ENCODE results near the gene BCL2.
A peak's percentile ranks its signal among the peaks of the same experiment; 100 is the strongest.

Gene BCL2

DNA sequence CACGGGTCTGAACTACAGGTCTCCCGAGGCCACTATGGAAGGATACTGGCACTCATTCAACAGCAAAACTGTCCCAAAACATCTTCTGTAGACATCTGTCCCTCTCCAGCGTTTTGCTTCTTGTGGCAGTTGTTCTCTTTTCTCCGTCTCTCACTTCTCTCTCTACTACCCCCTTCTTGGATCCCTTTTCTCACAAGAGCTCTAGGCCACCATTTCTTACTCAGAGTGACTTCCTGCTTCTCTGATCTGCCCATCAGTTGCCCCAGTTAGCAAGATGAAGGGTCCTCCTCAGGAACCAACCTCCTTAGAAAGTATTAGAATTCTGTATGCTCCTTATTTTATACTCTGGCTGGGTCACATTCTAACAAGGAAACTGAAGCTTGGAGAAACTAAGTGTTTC is 32.6 kb downstream of the BCL2 start:
- no peak for DNase-seq (ENCODE audit: low spot score)

- DNase-seq (ENCODE audit: low spot score) = no peak
Measured at GRCh38 chr18:63284827-63285733, 34.5 kb downstream of the BCL2 start.

DNA sequence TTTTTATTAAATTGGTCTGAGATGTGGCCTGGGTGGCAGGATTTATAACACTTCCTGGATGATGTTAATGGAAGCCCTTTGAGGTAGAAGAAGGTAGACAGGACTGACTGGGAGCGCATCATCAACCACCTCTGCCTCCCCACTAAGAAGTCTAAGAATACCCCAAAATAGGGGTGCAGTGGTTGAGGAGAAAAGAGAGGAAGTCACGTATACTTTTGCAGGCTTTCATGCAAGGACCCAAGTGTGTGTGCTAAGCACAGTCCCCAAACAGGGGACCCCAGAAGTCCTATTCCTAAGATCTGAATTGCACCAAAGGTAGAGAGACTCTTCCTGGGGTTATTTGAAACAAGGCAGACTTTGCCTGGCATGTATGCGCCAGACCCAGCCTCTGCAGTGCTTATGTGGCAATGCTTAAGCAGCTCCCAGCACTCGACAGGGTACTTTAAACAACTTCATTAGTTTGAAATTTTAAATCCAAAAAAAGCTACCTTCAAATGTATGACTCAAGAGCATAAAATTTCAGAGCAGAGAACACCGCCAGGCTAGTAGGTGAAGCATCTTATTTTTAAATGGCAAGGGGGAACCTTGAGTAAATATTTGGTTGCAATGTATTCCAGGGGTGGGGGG is 35.3 kb downstream of the BCL2 start:
- DNase-seq (ENCODE audit: low spot score) = no peak

GRCh38 chr18:63283305-63284094 is 36.1 kb downstream of the BCL2 start:
- DNase-seq (ENCODE audit: low spot score) = no peak

- DNase-seq (ENCODE audit: low spot score) = no peak
Measured at GRCh38 chr18:63282793-63283192, 36.8 kb downstream of the BCL2 start.

- DNase-seq (ENCODE audit: low spot score) = no peak
Measured at GRCh38 chr18:63273222-63273927, 46.2 kb downstream of the BCL2 start.

DNA sequence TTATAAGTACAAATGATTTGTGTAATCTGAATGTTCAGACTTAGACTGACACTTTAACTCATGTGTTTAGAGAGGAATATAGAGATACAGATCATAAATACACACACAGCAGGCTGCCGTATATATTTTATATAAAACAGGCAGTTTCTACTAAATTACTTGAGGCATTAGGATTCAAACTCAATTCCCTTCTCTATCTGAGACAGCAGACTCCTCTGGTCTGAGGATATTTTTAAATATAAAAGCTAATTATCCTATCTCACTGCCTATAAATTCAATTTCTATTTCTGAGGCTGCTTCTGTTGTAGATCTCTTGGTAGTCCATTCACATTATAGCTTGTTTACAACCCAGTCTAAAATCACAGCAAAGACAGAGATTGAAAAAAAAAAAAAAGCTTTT is 46.9 kb downstream of the BCL2 start:
- no peak for DNase-seq (ENCODE audit: low spot score)

DNA sequence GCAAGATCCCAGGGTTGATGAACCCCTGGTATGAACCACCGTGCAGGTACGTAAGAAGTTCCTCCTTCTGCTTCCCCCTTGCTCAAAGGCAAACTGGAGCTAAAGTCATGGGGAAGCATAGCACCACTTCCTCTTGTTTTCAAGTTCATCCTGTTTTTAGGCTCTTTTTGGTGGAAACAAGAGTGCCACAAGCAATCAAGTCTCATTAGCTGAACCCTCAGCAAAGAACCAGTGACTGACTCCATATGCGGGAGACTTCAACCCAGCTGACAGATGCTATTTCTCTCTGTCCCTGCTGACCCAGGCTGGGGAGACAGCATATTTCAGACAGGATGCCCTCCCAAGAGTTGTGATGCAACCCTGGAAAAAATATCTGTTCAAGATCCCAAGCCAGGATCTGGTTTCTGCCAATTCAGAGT is 47.7 kb downstream of the BCL2 start:
- DNase-seq (ENCODE audit: low spot score) = no peak

DNA sequence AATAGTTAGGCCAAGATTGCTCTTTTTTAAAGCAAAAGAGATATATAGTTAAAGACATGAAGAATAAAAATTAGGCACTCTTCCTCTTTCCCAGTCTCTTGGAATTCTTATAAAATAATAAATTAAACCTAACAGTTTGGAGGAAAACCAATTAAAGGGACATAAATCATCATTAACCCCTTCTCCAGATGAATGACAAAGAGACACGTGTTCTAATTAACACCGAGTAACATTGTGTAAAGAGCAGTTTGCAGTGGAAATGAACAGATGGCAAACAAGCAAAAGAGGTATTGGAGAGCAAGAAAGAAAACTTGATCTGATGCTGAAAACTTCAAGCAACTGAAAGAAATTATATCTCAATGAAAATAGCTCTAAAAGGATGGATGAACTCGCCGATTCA is 48.4 kb downstream of the BCL2 start:
- DNase-seq (ENCODE audit: low spot score) = no peak

DNA sequence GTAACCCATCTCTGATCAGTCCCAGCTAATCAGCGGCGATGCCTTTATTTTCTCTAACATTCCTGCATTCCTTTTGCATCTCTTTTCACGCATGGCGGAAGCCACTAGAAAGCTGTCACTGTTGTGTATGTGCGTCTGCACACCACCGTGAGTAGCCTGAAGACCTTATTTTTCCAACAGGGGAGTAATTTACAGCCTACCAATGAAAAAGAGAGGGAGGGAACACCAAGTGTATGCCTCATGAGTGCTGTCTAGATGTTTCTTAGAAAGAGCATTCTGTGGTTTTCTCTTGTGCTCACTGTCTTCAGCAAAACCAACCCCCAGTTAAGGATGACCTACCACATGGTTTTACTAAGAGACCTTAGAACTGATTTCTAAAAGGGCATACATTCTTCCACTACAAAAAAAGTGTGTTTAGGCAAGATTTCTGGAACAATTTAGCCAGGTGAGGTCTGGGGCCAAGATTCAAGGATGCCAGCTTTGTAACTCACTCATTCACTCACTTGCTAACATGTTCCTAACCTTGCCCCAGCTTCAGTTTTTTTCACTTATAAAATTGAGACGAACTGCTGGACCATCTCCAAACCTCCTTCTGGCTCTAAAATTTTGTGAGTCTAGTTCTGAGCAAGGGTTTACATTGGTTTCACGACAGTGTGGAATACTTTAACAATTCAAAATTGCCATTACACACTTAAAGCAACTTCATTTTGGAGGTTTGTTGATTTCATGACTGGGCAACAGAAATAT is 51.4 kb downstream of the BCL2 start:
- DNase-seq (ENCODE audit: low spot score) = peak; percentile 87

- peak; percentile 46 for DNase-seq (ENCODE audit: low spot score)
Measured at GRCh38 chr18:63266888-63267790, 52.4 kb downstream of the BCL2 start.

- no peak for DNase-seq (ENCODE audit: low spot score)
Measured at GRCh38 chr18:63265326-63265725, 54.2 kb downstream of the BCL2 start.

GRCh38 chr18:63264871-63265270 is 54.7 kb downstream of the BCL2 start:
- no peak for DNase-seq (ENCODE audit: low spot score)

DNA sequence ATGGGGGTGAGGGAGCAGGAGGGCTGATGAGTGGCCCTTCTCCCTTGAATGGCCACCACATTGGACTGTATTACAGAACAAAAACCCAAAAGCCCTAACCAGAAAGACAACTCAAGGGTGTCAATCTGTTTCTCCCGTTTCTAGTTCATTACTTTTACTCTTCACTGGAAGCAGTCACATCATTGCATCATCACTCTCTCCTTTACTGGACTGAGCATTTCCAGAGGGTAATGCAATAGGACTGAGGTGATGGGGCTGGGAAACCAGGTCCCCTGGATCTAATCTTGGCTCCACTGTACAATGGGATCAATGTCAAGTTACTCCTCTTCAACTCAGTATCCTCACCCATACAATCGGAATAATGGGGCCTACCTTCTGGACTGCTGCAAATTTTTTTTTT is 56.1 kb downstream of the BCL2 start:
- no peak for DNase-seq (ENCODE audit: low spot score)

GRCh38 chr18:63262369-63263335 is 56.9 kb downstream of the BCL2 start:
- DNase-seq (ENCODE audit: low spot score) = peak; percentile 19

DNA sequence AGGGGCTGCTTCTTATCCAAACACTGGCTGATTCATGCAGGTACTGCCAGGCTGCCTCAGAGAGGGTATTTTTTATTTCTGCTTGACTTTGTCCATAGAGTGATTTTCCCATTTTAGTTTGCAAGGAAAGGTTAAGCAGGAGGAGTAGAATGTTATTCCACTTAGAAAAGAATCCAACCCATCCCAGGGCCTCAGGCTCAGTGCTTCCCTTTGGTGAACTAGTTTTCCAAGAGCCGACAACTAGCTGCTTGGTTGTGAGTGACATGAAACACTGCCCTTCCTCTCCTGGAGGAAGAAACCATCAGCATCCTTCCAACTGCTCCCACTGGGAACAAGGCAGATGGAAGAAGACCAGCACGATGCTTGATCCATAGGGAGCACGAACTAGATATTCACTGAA is 58.5 kb downstream of the BCL2 start:
- DNase-seq (ENCODE audit: low spot score) = no peak

- DNase-seq (ENCODE audit: low spot score) = no peak
Measured at GRCh38 chr18:63260380-63260754, 59.2 kb downstream of the BCL2 start.

- DNase-seq (ENCODE audit: low spot score) = no peak
Measured at GRCh38 chr18:63259567-63260379, 59.8 kb downstream of the BCL2 start.
